CD14-positive monocyte (primary cell): ENCODE measurements around the gene ADRA2C. TPM values are rescaled to one million over a fixed set of nuclear protein-coding genes. Genes with fewer than 3 reads are reported as not detected.

Experiments
- DNase-seq, 3 donors: peaks; one replicate each; pipeline ENCODE4 v3.0.0-alpha.2; 2011 to 2022
- H2AFZ ChIP-seq: 2 replicates; pipeline ENCODE4 v1.6.0; 2012; ENCODE audit warnings: mild to moderate bottlenecking, low read depth, low read length, inconsistent platforms; ENCODE audit not compliant: insufficient read depth, poor library complexity, severe bottlenecking
- H3K27ac ChIP-seq, 2 donors: 1 replicate in 1 of 2; 2 replicates in 1 of 2; pipeline ENCODE4 v1.5.1; 2012 to 2013; ENCODE audit warnings: low read length in 2 of 2, control low read depth in 1 of 2, inconsistent platforms in 1 of 2, low read depth in 1 of 2, mild to moderate bottlenecking in 1 of 2
- H3K27me3 ChIP-seq, 2 donors: one replicate each; pipeline versions ENCODE4 v1.6.0 to v1.6.1; 2011 to 2013; ENCODE audit warnings: low read length in 2 of 2; ENCODE audit not compliant: control insufficient read depth in 2 of 2, insufficient read depth in 2 of 2
- H3K36me3 ChIP-seq, 2 donors: replicated peaks in 1 of 2; 1 replicate in 1 of 2; 2 replicates in 1 of 2; pipeline versions ENCODE4 v1.5.1 to v1.6.1; 2012 to 2013; ENCODE audit warnings: low read length in 2 of 2, control low read depth in 1 of 2, inconsistent platforms in 1 of 2, mild to moderate bottlenecking in 1 of 2; ENCODE audit not compliant: insufficient read depth in 2 of 2, control insufficient read depth in 1 of 2
- H3K4me1 ChIP-seq, 2 donors: 1 replicate in 1 of 2; 2 replicates in 1 of 2; pipeline versions ENCODE4 v1.5.1 to v1.6.1; 2012 to 2013; ENCODE audit warnings: low read length in 2 of 2, control low read depth in 1 of 2, inconsistent platforms in 1 of 2, mild to moderate bottlenecking in 1 of 2, moderate library complexity in 1 of 2; ENCODE audit not compliant: insufficient read depth in 2 of 2, control insufficient read depth in 1 of 2
- H3K4me2 ChIP-seq: replicated peaks from 2 replicates; pipeline ENCODE3; 2012; ENCODE audit warnings: low read length, moderate library complexity, mild to moderate bottlenecking; ENCODE audit not compliant: poor library complexity, severe bottlenecking; ENCODE audit errors: extremely low read depth
- H3K4me3 ChIP-seq, 3 experiments: fragments of 200-600 bp in 1 of 3; sonication (generic) in 1 of 3; replicated peaks in 1 of 3; 1 replicate in 2 of 3; 2 replicates in 1 of 3; pipeline ENCODE4 v1.5.1; 2011 to 2013; ENCODE audit warnings: low read length in 3 of 3, mild to moderate bottlenecking in 3 of 3, control low read depth in 2 of 3, low read depth in 2 of 3, inconsistent platforms in 1 of 3, moderate library complexity in 1 of 3
- H3K79me2 ChIP-seq: 2 replicates; pipeline ENCODE4 v1.6.0; 2012; ENCODE audit warnings: mild to moderate bottlenecking, control low read depth, inconsistent platforms, low read length, moderate library complexity; ENCODE audit not compliant: insufficient read depth
- H3K9ac ChIP-seq: 2 replicates; pipeline ENCODE4 v1.6.0; 2017; ENCODE audit warnings: low read length, mild to moderate bottlenecking; ENCODE audit not compliant: insufficient read depth, poor library complexity, severe bottlenecking
- H3K9me3 ChIP-seq, 2 donors: replicated peaks in 1 of 2; 1 replicate in 1 of 2; 2 replicates in 1 of 2; pipeline versions ENCODE4 v1.5.1 to v1.6.1; 2012 to 2013; ENCODE audit warnings: low read length in 2 of 2, control low read depth in 1 of 2; ENCODE audit not compliant: control insufficient read depth in 1 of 2, insufficient read depth in 1 of 2
- H4K20me1 ChIP-seq: 2 replicates; pipeline ENCODE4 v1.6.0; 2012; ENCODE audit warnings: mild to moderate bottlenecking, low read length, control low read depth, moderate library complexity; ENCODE audit not compliant: insufficient read depth
- H3K27ac Mint-ChIP-seq, 7 donors: one replicate each; pipeline ENCODE4 v1.8.0; 2020; ENCODE audit warnings: mild to moderate bottlenecking in 7 of 7, mixed read lengths in 7 of 7, moderate library complexity in 6 of 7, inconsistent platforms in 2 of 7
- H3K27me3 Mint-ChIP-seq, 3 donors: one replicate each; pipeline ENCODE4 v1.8.0; 2021 to 2022; ENCODE audit warnings: low read depth in 3 of 3, mild to moderate bottlenecking in 3 of 3, mixed read lengths in 3 of 3, moderate library complexity in 3 of 3, inconsistent platforms in 1 of 3
- H3K36me3 Mint-ChIP-seq, 2 donors: one replicate each; pipeline ENCODE4 v1.8.0; 2020; ENCODE audit warnings: mixed read lengths in 2 of 2, inconsistent platforms in 1 of 2, mild to moderate bottlenecking in 1 of 2
- H3K4me1 Mint-ChIP-seq: one replicate; pipeline ENCODE4 v1.8.0; 2020; ENCODE audit warnings: mild to moderate bottlenecking, mixed read lengths
- H3K4me3 Mint-ChIP-seq, 2 donors: one replicate each; pipeline ENCODE4 v1.8.0; 2020; ENCODE audit warnings: mild to moderate bottlenecking in 2 of 2, mixed read lengths in 2 of 2, moderate library complexity in 1 of 2
- H3K9me3 Mint-ChIP-seq, 7 donors: one replicate each; pipeline ENCODE4 v1.8.0; 2020 to 2022; ENCODE audit warnings: mixed read lengths in 7 of 7, mild to moderate bottlenecking in 6 of 7, moderate library complexity in 6 of 7, inconsistent platforms in 2 of 7
- CTCF ChIP-seq: fragments of 200-600 bp; IDR thresholded peaks from one replicate; pipeline ENCODE4 v1.8.0; 2022; ENCODE audit warnings: antibody characterized with exemption, mild to moderate bottlenecking
- WGBS: methylation state at CpG from one replicate; pipeline ENCODE4 v1.1.5; 2013; ENCODE audit warnings: missing lambda C conversion rate; ENCODE audit not compliant: insufficient coverage; 5-methylcytosine and 5-hydroxymethylcytosine counted together
- intact Hi-C, 2 donors: fragments of 100-400 bp; cut with micrococcal nuclease; formaldehyde crosslinking; loops; one replicate each; pipeline versions ENCODE4 v1.15.0 to v1.15.1; 2023
- polyA plus RNA-seq, 3 donors: library from polyadenylated mRNA; depleted of rRNA in 1 of 3; unstranded in 2 of 3; stranded (reverse) in 1 of 3; fragments of 300-500 nt in 2 of 3; fragments of >200 nt in 1 of 3; fragmentation: Illumina TruSeq in 2 of 3; gene quantifications; 1 replicate in 2 of 3; 2 replicates in 1 of 3; pipeline ENCODE4 v1.2.3, GENCODE V29; 2012 to 2021

The ADRA2C gene
- polyA plus RNA-seq, 3 donors = not detected

- Histone ChIP-seq H3K79me2 (no peaks in the 10 kb centered on the region), H3K4me1 (no peaks in the 10 kb centered on the region), H3K9ac (no peak overlapping the region), H3K27me3 (no peaks in the 10 kb centered on the region), H3K4me3 (no peak overlapping the region), H4K20me1 (no peaks in the 10 kb centered on the region), H3K36me3 (no peaks in the 10 kb centered on the region), H3K4me2 (no peak overlapping the region), H3K9me3 (peaks cover 10 to 14% of the 10 kb centered on the region in 2 donors), H2AFZ (no peak overlapping the region), H3K27ac (no peak overlapping the region)
- DNase-seq = no peak
- TF ChIP-seq CTCF = no peak
- Mint-ChIP-seq H3K36me3 (no peaks in the 10 kb centered on the region), H3K27ac (no peak overlapping the region), H3K9me3 (peaks cover 2 to 18% (median 10%) of the 10 kb centered on the region in 7 donors), H3K27me3 (peaks cover 1 to 6% (median 4%) of the 10 kb centered on the region in 3 donors), H3K4me3 (no peak overlapping the region), H3K4me1 (no peaks in the 10 kb centered on the region)
- intact Hi-C loops = no loop called here
- WGBS = 79% methylated on average over 7 of the region's 9 CpGs
These were observed 25.1 kb downstream of the ADRA2C start for GRCh38 chr4:3791256-3791655.

GRCh38 chr4:3791910-3792542, 25.8 kb downstream of the ADRA2C start:
- Histone ChIP-seq H3K4me3 (no peak overlapping the region), H3K4me2 (no peak overlapping the region), H3K36me3 (no peaks in the 10 kb centered on the region), H3K9ac (no peak overlapping the region), H3K27me3 (no peaks in the 10 kb centered on the region), H3K4me1 (no peaks in the 10 kb centered on the region), H4K20me1 (no peaks in the 10 kb centered on the region), H2AFZ (no peak overlapping the region), H3K9me3 (peaks cover 18 to 19% of the 10 kb centered on the region in 2 donors), H3K79me2 (no peaks in the 10 kb centered on the region), H3K27ac (no peak overlapping the region)
- no peak for DNase-seq
- Mint-ChIP-seq H3K27me3 (peaks cover 1 to 6% (median 4%) of the 10 kb centered on the region in 3 donors), H3K4me3 (no peak overlapping the region), H3K4me1 (no peaks in the 10 kb centered on the region), H3K9me3 (peaks cover 5 to 23% (median 18%) of the 10 kb centered on the region in 7 donors), H3K27ac (no peak overlapping the region), H3K36me3 (no peaks in the 10 kb centered on the region)
- no peak for TF ChIP-seq CTCF
- WGBS = 34% methylated on average over 13 of the region's 13 CpGs
- intact Hi-C loops = no loop called here
